ENCODE data around the gene PNKP. TPM values are rescaled to one million over a fixed set of nuclear protein-coding genes. Genes with fewer than 3 reads are reported as not detected.
A peak's percentile ranks its signal among the peaks of the same experiment; 100 is the strongest.

PNKP gene
- total and polyA plus RNA-seq, 9 donors = 20.2 to 41.7 (median 32.5) TPM

- no peak for DNase-seq
- Histone ChIP-seq H3K27me3 (ENCODE audit: control insufficient read depth, insufficient read depth, low read length) (no peaks in the 10 kb centered on the region), H3K9me3 (replicated peaks; ENCODE audit: control insufficient read depth, low read depth, low read length) (no peaks in the 10 kb centered on the region), H3K36me3 (ENCODE audit: control insufficient read depth, insufficient read depth, low read length) (peaks cover 45% of the 10 kb centered on the region), H3K27ac (ENCODE audit: low read length) (no peak overlapping the region), H3K4me3 (ENCODE audit: low read length) (no peak overlapping the region), H3K4me1 (ENCODE audit: control insufficient read depth, insufficient read depth, low read length) (peaks cover 17% of the 10 kb centered on the region)
- WGBS (ENCODE audit: insufficient coverage) = 91% methylated on average over 12 of the region's 16 CpGs
Measured at GRCh38 chr19:49906879-49907564, 39.6 kb upstream of the PNKP start.

GRCh38 chr19:49904136-49904535 lies 36.8 kb upstream of the PNKP start:
- H3K4me1 ChIP-seq (ENCODE audit: control insufficient read depth, insufficient read depth, low read length) = no peaks in the 10 kb centered on the region
- H3K36me3 ChIP-seq (ENCODE audit: control insufficient read depth, insufficient read depth, low read length) = peaks cover 28% of the 10 kb centered on the region
- H3K27ac ChIP-seq (ENCODE audit: low read length) = no peak overlapping the region
- H3K9me3 ChIP-seq (replicated peaks; ENCODE audit: control insufficient read depth, low read depth, low read length) = no peaks in the 10 kb centered on the region
- WGBS (ENCODE audit: insufficient coverage) = no CpG with 5 or more reads among the region's 6 CpGs
- no peak for DNase-seq
- no peaks in the 10 kb centered on the region for H3K27me3 ChIP-seq (ENCODE audit: control insufficient read depth, insufficient read depth, low read length)
- H3K4me3 ChIP-seq (ENCODE audit: low read length) = no peak overlapping the region

- peak; percentile 66 for DNase-seq
- peak within 1 kb of the TSS; percentile 52 for H3K27ac ChIP-seq (ENCODE audit: low read length)
- no peaks in the 10 kb centered on the region for H3K36me3 ChIP-seq (ENCODE audit: control insufficient read depth, insufficient read depth, low read length)
- no peak within 1 kb of the TSS for H3K4me3 ChIP-seq (ENCODE audit: low read length)
- 37% methylated on average over 16 of the region's 20 CpGs for WGBS (ENCODE audit: insufficient coverage)
- H3K4me1 ChIP-seq (ENCODE audit: control insufficient read depth, insufficient read depth, low read length) = peaks cover 7% of the 10 kb centered on the region
- no peaks in the 10 kb centered on the region for H3K9me3 ChIP-seq (replicated peaks; ENCODE audit: control insufficient read depth, low read depth, low read length)
- peaks cover 17% of the 10 kb centered on the region for H3K27me3 ChIP-seq (ENCODE audit: control insufficient read depth, insufficient read depth, low read length)
Measured at GRCh38 chr19:49896863-49897621, 29.7 kb upstream of the PNKP start, which contains the start of gene IL4I1. Gene IL4I1 (minus strand): TSS chr19:49896887. CDS start chr19:49896160, 727 bp downstream.

GRCh38 chr19:49895566-49896297 lies 28.4 kb upstream of the PNKP start:
- WGBS (ENCODE audit: insufficient coverage) = 77% methylated on average over 5 of the region's 17 CpGs
- no peak overlapping the region for H3K27ac ChIP-seq (ENCODE audit: low read length)
- peaks cover 12% of the 10 kb centered on the region for H3K4me1 ChIP-seq (ENCODE audit: control insufficient read depth, insufficient read depth, low read length)
- H3K4me3 ChIP-seq (ENCODE audit: low read length) = no peak overlapping the region
- DNase-seq = no peak
- no peaks in the 10 kb centered on the region for H3K36me3 ChIP-seq (ENCODE audit: control insufficient read depth, insufficient read depth, low read length)
- H3K9me3 ChIP-seq (replicated peaks; ENCODE audit: control insufficient read depth, low read depth, low read length) = no peaks in the 10 kb centered on the region
- peaks cover 17% of the 10 kb centered on the region for H3K27me3 ChIP-seq (ENCODE audit: control insufficient read depth, insufficient read depth, low read length)

GRCh38 chr19:49894879-49895565 lies 27.6 kb upstream of the PNKP start:
- Histone ChIP-seq H3K9me3 (replicated peaks; ENCODE audit: control insufficient read depth, low read depth, low read length) (no peaks in the 10 kb centered on the region), H3K4me1 (ENCODE audit: control insufficient read depth, insufficient read depth, low read length) (peaks cover 16% of the 10 kb centered on the region), H3K27me3 (ENCODE audit: control insufficient read depth, insufficient read depth, low read length) (peaks cover 18% of the 10 kb centered on the region), H3K27ac (ENCODE audit: low read length) (no peak overlapping the region), H3K36me3 (ENCODE audit: control insufficient read depth, insufficient read depth, low read length) (no peaks in the 10 kb centered on the region), H3K4me3 (ENCODE audit: low read length) (no peak overlapping the region)
- DNase-seq = no peak
- WGBS (ENCODE audit: insufficient coverage) = 85% methylated on average over 9 of the region's 17 CpGs

GRCh38 chr19:49894011-49894664 lies 26.8 kb upstream of the PNKP start:
- H3K4me1 ChIP-seq (ENCODE audit: control insufficient read depth, insufficient read depth, low read length) = peaks cover 21% of the 10 kb centered on the region
- H3K27me3 ChIP-seq (ENCODE audit: control insufficient read depth, insufficient read depth, low read length) = peaks cover 24% of the 10 kb centered on the region
- H3K36me3 ChIP-seq (ENCODE audit: control insufficient read depth, insufficient read depth, low read length) = no peaks in the 10 kb centered on the region
- H3K9me3 ChIP-seq (replicated peaks; ENCODE audit: control insufficient read depth, low read depth, low read length) = no peaks in the 10 kb centered on the region
- H3K27ac ChIP-seq (ENCODE audit: low read length) = no peak overlapping the region
- H3K4me3 ChIP-seq (ENCODE audit: low read length) = no peak overlapping the region
- 90% methylated on average over 8 of the region's 18 CpGs for WGBS (ENCODE audit: insufficient coverage)
- DNase-seq = no peak

GRCh38 chr19:49892716-49893115 lies 25.3 kb upstream of the PNKP start:
- WGBS (ENCODE audit: insufficient coverage) = no CpG with 5 or more reads among the region's 1 CpG
- H3K27ac ChIP-seq (ENCODE audit: low read length) = no peak overlapping the region
- peaks cover 22% of the 10 kb centered on the region for H3K4me1 ChIP-seq (ENCODE audit: control insufficient read depth, insufficient read depth, low read length)
- peaks cover 24% of the 10 kb centered on the region for H3K27me3 ChIP-seq (ENCODE audit: control insufficient read depth, insufficient read depth, low read length)
- H3K9me3 ChIP-seq (replicated peaks; ENCODE audit: control insufficient read depth, low read depth, low read length) = no peaks in the 10 kb centered on the region
- DNase-seq = no peak
- H3K36me3 ChIP-seq (ENCODE audit: control insufficient read depth, insufficient read depth, low read length) = peaks cover 5% of the 10 kb centered on the region
- no peak overlapping the region for H3K4me3 ChIP-seq (ENCODE audit: low read length)

- Histone ChIP-seq H3K27me3 (ENCODE audit: control insufficient read depth, insufficient read depth, low read length) (peaks cover 20% of the 10 kb centered on the region), H3K36me3 (ENCODE audit: control insufficient read depth, insufficient read depth, low read length) (peaks cover 8% of the 10 kb centered on the region), H3K4me1 (ENCODE audit: control insufficient read depth, insufficient read depth, low read length) (peaks cover 20% of the 10 kb centered on the region), H3K9me3 (replicated peaks; ENCODE audit: control insufficient read depth, low read depth, low read length) (no peaks in the 10 kb centered on the region), H3K27ac (ENCODE audit: low read length) (no peak overlapping the region), H3K4me3 (ENCODE audit: low read length) (no peak overlapping the region)
- DNase-seq = no peak
- WGBS (ENCODE audit: insufficient coverage) = 73% methylated on average over 17 of the region's 17 CpGs
Measured at GRCh38 chr19:49891393-49891792, 24.0 kb upstream of the PNKP start.

GRCh38 chr19:49890349-49891311 lies 23.3 kb upstream of the PNKP start:
- peaks cover 20% of the 10 kb centered on the region for H3K27me3 ChIP-seq (ENCODE audit: control insufficient read depth, insufficient read depth, low read length)
- peaks cover 8% of the 10 kb centered on the region for H3K36me3 ChIP-seq (ENCODE audit: control insufficient read depth, insufficient read depth, low read length)
- 6% methylated on average over 54 of the region's 69 CpGs for WGBS (ENCODE audit: insufficient coverage)
- H3K4me1 ChIP-seq (ENCODE audit: control insufficient read depth, insufficient read depth, low read length) = peaks cover 20% of the 10 kb centered on the region
- DNase-seq = no peak
- no peak overlapping the region for H3K27ac ChIP-seq (ENCODE audit: low read length)
- peak overlapping the region; percentile 21 for H3K4me3 ChIP-seq (ENCODE audit: low read length)
- H3K9me3 ChIP-seq (replicated peaks; ENCODE audit: control insufficient read depth, low read depth, low read length) = no peaks in the 10 kb centered on the region

All from muscle of leg (tissue), 11 donors.